C4-2B (cell line): ENCODE measurements around the gene MAPKBP1.

Experiments used
- H3K27ac ChIP-seq: fragments of 450-650 bp; 2 replicates; pipeline ENCODE4 v1.5.1; 2017
- ZFX ChIP-seq: fragments of 450-650 bp; IDR thresholded peaks from 2 replicates; pipeline ENCODE4 v1.6.1; 2017
- TF ChIP-seq, protein P1 (sequence below): fragments of 450-650 bp; conservative IDR thresholded peaks from 2 replicates; pipeline ENCODE4 v1.5.1; 2017; ENCODE audit warnings: mild to moderate bottlenecking

MAPKBP1 gene

DNA sequence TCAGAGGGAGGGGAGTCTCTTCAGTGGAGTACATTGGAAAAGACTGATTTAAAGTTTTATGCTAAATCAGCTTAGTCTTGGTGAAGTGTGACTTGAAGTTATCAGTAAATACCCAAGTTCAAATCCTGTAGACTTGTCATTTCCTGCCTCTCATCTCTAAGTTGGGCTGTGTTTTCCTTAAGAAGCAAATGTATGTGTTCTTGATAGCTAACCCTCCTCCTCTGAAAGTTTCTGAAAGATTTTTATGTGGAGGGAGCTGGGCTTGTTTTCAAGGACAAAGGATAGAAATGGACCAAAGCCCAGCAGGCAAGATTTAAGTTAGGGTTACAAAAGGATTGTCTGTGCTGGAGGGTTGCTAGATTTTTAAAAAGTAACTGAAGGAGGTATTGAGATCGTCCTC, 4.2 kb downstream of the MAPKBP1 start:
- H3K27ac ChIP-seq, result no peak overlapping the region

DNA sequence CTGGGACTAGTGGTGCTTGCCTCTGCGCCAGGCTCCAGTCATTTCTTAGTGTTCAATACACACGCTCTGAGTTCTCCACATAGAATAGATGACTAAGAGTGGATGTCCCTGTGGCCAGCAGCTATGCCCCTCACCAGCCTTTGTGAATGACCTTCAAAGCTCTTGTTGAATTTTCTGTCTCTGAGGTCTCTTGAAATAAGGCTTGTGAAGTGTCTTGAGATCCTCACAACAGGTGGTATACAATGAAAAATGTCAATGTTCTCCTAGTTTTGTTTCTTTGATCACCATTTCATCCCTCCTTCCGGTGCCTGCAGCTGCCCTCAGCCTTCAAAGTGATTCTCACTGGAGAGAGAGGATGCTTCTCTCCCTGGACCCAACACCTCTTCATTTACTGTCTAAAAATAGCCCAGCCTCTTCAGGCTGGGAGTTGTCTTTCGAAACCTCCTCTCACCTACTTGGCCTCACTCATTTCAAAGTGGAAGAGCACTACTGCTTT, 5.4 kb downstream of the MAPKBP1 start:
- H3K27ac ChIP-seq, result no peak overlapping the region

More for the DNA sequence above, 4.2 kb downstream of the MAPKBP1 start:
- TF ChIP-seq, protein P1, sequence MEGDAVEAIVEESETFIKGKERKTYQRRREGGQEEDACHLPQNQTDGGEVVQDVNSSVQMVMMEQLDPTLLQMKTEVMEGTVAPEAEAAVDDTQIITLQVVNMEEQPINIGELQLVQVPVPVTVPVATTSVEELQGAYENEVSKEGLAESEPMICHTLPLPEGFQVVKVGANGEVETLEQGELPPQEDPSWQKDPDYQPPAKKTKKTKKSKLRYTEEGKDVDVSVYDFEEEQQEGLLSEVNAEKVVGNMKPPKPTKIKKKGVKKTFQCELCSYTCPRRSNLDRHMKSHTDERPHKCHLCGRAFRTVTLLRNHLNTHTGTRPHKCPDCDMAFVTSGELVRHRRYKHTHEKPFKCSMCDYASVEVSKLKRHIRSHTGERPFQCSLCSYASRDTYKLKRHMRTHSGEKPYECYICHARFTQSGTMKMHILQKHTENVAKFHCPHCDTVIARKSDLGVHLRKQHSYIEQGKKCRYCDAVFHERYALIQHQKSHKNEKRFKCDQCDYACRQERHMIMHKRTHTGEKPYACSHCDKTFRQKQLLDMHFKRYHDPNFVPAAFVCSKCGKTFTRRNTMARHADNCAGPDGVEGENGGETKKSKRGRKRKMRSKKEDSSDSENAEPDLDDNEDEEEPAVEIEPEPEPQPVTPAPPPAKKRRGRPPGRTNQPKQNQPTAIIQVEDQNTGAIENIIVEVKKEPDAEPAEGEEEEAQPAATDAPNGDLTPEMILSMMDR, result no peak
- TF ChIP-seq ZFX, result no peak

DNA sequence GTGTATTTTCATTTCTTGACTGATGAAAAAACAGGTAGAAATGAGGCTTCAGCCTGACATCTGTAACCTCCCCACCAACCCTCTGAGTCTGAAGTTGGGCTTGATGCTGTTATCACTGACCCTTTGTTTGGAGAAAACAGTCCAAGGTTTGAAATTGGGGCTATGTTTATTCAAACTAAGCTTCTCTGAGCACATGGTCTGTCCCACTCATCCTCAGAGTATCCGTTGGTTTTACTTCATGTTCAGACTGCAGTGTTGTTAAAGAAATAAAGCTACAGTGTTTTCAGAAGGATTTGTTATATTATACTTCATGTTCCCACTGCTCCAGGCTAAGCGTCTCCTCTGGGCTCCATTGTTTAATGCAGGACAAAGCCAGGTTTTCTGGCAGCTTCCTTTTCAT, 6.0 kb downstream of the MAPKBP1 start:
- no peak overlapping the region for H3K27ac ChIP-seq
- TF ChIP-seq, protein P1, result no peak
- TF ChIP-seq ZFX, result no peak

More for the DNA sequence above, 5.4 kb downstream of the MAPKBP1 start:
- TF ChIP-seq, protein P1, result no peak
- no peak for TF ChIP-seq ZFX

DNA sequence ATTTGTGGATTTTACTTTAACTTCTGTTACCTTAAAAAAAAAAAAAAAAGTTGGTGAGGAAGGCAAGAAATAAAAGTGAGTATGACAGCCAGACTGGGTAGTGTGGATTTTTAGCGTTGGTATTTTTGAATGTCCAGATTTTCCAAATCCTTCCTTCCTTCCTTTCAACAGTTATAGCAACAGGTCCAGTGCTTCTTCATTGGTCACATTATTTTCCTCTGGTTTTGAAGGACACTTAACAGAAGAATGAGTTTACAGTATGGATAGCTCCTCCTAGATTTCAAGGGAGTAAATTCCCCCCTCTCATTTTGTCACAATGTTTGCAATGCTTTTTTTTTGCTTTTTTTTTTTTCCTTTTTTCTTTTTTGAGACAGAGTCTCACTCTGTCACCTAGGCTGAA, 6.4 kb downstream of the MAPKBP1 start:
- TF ChIP-seq, protein P1, result no peak
- no peak for TF ChIP-seq ZFX
- no peak overlapping the region for H3K27ac ChIP-seq

DNA sequence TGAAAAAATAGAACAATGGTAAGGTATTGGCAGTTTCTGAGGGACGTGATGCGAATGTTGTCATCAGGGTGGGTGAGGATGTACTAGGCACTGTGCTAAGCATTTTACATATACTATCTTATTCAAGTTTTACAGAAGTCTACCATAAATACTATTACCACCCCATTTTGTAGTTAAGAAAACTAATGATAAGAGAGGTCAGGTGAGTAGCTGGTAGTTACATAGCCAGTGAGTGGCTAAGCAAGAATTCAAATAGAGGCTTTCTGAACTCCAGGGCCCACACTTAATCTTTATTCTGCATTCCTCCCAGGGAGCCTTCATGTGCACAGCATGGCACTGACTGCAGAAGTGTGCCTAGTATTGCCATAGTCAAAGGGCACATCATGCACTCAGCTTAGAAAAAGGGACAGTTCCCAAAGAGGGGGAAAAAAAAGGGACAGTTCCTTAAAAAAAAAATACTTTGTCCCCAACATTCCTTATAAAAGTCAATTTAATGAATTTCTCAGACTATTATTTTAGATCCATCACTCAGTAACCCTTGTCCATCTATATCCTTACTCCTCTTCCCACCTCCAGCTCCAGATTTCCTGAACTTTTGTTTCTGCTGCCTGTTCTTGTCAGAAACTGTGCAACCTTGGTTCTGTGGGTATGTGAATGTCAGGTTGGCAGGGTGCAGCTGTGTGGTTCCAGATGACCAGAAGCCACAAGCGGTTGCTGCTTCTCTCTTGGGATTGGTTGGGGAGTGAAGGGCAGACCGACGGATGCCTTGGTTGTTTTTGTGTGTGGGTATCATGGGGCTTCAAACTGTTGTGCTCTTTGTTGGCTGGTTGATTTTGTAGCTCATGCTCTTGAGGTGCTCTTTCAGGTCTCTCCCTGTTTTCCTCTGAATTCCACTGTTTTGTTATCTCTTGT, 8.3 kb downstream of the MAPKBP1 start:
- no peak overlapping the region for H3K27ac ChIP-seq
- no peak for TF ChIP-seq ZFX
- TF ChIP-seq, protein P1, result no peak

DNA sequence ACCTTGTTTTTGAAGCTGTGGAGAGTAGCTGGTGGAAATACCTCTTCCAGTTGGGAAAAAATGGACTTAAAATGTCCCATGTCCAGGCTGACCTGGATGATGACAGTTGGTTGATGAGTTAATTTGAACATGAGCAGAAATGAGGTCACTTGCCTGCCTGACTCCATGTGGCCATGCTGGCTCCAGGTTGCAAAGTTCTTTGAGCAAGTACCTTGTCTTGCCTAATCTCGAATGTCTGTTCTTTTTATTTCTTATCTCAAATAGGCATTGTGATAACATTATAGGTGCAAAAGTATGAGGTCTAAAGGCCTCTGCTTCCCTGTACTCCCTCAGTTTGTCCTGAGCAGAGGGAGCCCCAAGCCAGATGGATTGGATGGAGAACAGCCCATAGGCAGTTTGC, 9.0 kb downstream of the MAPKBP1 start:
- no peak for TF ChIP-seq ZFX
- TF ChIP-seq, protein P1, result no peak
- no peak overlapping the region for H3K27ac ChIP-seq

DNA sequence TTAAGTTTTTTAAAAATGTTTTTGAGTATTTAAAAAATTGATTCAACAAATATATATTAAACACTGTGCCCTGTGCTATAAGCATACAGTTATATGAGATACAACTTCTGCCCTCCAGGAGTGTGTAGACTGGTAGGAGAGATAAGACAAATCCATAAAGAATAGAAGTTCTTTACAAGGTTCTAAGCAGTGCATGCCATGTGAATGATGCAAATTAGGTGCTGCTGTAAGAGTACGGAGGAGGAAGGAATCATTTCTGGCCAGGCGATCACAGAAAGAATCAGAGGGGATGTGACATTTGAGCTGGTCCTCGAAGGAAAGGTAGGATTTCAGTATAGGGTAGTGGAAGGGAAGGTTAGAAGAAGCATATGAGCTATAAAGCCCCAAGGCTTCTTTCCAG, 14.0 kb downstream of the MAPKBP1 start:
- no peak overlapping the region for H3K27ac ChIP-seq
- TF ChIP-seq, protein P1, result no peak
- TF ChIP-seq ZFX, result no peak
